Measurements from ENCODE around the gene RAB12.
A peak's percentile ranks its signal among the peaks of the same experiment; 100 is the strongest.
"Not testable (repeated sequence)": the region's sequence is repeated elsewhere in the genome, so short reads cannot be mapped to it uniquely, and the experiment has no call there.

Gene RAB12

DNA sequence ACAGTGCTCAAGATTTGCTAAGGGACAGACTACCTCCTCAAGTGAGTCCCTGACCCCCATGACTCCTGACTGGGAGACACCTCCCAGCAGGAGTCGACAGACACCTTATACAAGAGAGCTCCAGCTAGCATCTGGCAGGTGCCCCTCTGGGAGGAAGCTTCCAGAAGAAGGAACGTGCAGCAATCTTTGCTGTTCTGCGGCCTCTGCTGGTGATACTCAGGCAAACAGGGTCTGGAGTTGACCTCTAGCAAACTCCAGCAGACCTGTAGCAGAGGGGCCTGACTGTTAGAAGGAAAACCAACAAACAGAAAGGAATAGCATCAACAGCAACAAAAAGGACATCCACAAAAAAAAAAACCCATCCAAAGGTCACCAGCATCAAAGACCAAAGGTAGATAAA, 38.1 kb downstream of the RAB12 start:
- DNase-seq (ENCODE audit: low read depth) = not testable (repeated sequence)

DNA sequence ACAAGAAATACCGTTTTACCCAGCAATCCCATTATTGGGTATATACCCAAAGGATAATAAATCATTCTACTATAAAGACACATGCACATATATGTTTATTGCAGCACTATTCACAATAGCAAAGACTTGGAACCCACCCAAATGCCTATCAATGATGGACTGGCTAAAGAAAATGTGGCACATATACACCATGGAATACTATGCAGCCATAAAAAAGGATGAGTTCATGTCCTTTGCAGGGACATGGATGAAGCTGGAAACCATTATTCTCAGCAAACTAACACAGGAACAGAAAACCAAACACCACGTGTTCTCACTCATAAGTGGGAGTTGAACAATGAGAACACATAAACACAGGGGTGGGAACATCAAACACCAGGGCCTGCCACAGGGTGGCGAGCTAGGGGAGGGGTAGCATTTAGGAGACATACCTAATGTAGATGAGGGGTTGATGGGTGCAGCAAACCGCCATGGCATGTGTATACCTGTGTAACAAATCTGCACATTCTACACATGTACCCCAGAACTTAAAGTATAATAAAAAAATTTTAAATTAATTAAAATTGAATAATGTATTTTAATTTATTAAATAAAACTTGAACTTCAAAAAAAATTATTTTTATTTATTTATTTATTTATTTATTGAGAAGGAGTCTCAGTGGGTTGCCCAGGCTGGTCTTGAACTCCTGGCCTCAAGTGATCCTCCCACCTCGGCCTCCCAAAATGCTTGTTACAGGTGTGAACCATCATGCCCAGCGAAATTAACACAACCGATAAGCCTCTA, 42.4 kb downstream of the RAB12 start:
- DNase-seq (ENCODE audit: low read depth) = not testable (repeated sequence)

DNA sequence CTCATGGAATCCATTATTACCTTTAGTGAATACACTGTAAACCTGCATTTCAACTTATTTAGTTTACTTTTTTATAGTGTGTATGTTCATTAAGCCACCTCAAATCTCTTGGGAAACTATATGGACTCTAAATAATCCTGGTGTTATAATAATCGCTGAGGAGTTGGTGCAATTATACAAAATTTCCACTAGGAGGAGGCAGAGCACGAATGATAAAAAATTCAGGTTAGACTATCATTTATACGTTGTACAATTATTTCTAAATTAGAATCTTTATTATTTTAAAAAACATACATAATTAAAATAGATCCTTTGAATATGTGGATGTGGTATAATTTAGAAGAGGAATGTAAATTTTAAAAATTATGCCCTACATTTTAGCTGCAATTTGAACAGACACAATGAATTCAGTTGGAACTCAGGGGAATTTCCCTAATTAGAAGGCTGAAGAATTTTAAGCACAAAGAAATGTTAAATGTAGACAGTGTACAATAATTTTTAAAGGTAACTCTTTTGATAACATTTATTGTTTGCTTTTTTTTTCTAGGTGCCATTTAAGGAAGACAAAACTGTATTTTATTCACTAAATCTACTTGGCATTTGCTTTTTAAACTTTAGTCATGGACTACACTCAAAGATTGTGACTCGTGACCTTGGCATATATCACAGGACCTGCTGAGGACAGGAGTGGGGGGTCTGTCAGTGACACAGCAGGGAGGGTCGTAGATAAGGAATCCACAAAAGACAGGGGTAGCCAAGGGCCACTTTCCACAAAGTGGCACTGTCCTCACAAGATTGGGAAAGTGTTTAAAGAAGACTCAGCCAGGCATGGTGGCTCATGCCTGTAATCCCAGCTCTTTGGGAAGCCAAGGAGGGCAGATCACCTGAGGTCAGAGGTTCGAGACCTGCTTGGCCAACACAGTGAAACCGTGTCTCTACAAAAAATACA, 45.5 kb downstream of the RAB12 start:
- peak; percentile 15 for DNase-seq (ENCODE audit: low read depth)

DNA sequence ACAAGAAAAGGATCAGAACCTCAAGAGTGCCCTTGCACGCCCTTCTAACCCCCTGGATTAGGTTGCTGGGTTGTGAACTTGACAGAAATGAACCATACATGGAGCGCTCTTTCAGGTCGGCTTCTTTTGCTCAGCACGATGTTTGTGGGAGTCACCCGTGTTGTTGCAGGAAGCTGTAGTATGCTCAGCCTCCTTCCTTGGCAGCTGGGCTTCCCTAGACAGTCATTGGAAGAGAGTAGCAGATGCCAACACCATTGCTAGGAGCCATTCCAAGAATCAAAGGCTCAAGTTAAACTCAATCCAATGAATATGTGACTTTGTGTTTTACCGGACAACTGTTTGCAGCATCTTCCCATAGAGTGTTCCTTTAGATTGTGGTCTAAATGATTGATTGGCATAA, 47.0 kb downstream of the RAB12 start:
- DNase-seq (ENCODE audit: low read depth) = no peak

DNA sequence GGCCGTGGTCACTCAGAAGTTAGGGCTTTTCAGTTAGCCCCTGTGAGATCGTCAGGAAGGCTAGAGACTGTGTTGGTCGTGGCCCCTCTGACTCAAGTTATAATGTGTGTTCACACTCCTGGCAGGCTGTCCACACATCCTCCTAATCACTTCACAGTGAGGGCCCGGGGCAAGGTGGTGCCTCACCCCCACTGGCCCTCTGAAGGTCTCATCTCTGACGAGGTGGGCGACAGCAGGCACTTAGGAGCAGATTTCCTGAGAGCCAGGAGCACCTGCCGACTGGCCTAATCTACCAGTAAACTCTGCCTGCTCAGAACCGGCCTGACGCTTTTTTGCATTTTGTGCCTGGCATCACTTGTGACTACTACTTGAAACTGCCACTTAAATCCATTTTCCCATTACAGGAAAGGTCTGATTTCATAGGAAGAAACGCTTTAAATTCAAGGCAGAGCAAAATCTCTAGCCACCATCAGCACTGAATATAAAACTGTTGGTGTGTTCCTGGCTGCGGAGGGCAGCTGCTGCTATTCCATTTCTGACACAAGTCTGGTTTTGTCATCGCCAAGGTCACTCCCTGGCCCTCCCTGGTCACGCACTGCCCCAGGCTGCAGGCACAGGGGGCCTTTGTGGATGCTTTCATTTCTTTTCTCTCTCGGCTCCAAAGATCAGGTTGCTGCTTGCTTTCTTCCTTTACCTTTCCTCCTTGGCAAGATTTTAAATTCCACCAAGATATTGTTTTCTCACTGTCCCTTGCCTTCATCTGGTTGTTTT, 48.0 kb downstream of the RAB12 start:
- no peak for DNase-seq (ENCODE audit: low read depth)

DNA sequence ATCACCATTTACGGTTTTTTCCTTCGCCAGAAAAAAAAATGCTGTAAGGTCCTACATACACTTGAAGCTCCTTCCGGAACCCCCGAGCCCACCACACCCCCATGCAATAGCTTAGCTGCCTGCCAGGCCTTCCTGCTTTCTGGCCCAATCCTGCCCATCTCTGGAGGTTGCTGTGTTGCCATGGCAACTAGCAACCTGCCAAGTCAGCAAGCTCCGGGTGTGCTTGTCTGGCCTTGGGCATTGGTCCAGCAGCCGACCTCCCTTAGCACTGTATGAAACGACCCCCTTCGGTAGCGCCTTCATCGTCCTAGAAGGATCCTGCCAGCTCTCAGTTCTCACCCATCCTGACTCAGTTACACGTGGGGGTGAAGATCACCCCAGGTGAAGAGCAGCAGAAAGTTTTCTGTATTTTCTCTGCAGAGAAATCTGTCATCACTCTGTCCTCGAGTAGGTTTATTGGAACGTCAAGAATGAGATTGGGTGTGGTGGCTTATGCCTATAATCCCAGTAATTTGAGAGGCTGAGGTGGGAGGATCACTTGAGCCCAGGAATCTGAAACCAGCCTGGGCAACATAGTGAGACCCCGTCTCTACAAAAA, 48.7 kb downstream of the RAB12 start:
- peak; percentile 39 for DNase-seq (ENCODE audit: low read depth)

DNA sequence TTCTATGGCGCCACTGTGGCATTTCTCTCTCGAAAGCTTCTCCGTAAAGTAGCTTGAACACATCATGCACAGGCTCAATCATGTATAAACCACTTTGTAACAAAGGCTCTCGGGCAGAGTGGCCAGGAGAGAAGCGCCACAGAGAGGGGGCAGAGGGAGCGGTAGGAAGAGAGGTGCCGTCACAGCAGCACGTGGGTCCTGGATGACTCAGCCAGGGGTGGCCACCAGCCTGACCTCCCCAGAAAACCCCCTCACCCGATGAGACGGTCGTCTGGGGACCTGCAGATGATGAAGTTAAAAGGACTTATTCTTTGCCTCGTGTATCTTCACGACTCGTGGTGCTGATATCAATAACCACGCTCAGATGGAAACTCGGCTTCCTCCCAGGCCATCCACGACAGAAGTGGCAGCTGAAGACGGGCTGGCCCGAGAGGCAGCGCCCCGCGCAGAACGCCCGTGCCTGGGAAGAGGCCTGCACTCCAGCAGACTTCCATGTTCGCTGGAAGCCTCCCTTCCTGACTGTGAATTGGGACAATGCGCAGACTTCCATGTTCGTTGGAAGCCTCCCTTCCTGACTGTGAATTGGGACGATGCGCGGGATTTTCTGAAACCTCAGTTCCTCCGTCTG, 49.7 kb downstream of the RAB12 start:
- DNase-seq (ENCODE audit: low read depth) = no peak

DNA sequence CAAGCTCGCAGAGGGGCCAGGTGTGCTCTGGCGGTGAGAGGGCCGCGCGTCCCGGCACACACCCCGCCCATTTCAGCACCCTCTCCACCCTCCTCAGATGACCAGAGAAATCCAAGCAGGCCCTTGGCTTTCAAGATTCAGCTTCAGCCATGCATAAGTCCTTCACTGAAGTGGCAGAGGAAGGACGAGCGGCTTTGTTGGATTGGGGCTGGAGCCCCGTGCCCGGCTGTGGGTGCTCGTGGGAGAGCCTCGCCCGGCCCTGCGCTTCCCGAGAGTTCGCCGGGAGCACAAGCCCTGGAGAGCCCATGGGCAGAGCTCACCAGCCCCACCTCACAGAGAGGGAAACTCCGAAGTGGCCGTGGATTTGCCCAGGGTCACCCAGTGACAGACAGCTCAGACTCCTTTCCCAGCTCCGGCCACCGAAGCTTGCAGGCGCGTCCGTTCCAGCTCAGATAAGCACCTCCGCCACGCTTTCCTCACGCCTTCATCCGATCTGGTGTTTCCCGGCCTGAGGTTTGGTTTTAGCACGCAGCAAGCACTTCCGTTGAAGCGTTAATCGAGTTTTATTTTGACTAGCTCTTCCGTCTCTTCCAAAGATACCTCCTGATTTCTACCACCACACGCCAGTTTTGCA, 50.5 kb downstream of the RAB12 start:
- no peak for DNase-seq (ENCODE audit: low read depth)

DNA sequence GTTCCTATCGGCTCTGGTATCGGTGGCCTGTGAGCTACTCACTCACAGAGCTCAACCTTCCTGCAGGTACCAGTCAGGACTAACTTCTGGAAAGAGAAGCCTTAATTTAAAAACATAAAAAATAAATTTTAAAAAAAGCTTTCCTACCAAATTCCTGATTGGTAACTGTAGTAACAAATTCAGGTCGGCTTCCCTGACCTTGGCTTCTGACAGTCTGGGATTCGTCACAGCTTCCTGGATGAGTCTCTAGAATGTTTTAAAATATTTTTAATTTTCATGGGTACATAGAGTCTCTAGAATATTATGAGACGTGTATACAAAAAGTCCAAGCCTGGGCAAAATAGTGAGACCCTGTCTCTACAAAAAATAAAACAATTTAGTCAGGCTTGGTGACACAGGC, 51.1 kb downstream of the RAB12 start:
- no peak for DNase-seq (ENCODE audit: low read depth)

DNA sequence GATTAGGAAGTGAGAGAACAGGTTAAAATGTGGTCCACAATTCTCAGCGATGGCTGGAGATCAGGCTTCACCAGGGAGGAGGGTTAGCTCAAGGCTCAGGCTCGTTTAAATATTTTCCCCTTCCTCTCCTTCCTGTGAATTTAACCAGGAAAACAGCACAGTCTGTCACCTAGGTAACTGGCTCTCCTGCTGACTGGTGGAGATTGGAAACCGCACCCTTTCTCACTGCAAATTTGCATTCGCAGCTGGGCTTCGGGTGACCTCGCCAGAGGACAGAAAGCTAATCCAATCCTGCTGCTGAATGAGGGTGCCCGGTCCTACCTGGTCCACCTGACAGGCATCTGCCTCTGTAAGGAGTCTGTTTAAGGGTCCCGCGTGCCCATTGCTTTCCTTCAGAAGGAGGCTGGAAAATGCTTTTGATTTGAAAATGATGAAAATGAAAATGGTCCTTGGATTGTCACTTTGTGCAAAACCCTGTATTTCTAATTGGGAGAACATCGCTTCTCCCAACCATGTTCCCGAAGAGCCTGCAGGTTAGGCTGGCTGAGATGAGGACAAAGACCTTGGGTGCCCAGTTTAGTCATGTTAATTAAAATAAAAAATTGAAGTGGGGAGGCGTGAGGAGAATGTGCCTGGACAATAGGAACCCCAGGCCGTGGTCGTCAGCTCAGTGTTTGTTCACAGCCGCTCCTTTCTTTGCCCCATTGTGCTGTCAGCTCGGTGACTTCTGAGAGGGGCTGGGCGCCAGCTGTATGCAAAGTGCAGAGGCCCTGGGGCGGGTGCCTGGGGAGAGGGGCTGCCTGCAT, 52.7 kb downstream of the RAB12 start:
- DNase-seq (ENCODE audit: low read depth) = peak; percentile 19

DNA sequence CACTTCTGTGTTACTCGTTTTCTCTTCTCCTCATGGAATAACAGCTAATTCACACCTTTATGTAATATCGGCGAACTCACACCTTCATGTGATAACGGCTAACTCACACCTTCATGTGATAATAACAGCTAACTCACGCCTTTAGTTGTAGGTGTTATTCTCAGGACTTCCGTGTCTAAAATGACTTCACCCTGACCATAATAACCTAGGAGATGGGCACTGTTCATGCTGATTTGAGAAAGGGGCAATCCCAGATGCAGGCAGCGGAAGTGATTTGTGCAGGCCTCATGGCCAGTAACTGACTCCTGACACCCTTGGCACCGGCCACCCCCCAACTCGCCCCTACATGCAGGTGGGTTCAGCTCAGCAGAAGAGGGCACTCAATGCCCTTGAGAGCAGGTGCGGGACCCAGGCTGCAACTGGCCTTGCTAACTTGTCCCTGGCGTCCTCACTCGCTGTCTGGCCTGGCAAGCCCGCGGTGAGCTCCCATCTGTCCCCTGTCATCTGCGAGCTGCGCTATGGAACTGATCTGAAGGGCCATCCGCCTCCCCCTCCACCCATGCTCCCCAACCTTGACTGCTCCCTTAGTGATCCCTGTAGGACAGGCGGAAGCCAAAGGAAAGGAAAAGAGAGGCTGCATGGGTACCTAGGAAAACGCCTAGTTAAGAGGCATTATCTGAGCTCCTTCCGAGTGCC, 53.5 kb downstream of the RAB12 start:
- DNase-seq (ENCODE audit: low read depth) = no peak

DNA sequence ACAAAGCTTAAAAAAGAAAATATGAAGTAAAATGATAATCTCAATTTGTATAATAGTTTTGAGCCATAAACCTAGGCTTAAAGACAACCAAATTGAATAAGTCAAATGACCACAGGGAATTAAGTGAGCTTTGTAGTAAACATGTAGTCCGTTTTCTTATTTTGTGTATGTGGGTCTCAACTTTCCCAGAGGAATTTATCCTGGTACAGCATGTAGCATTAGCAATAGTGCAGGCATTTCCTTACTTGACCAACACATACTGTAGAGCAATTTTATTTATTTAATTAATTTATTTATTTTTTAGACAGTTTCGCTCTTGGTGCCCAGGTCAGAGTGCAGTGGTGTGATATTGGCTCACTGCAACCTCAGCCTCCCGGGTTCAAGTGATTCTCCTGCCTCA, 58.6 kb downstream of the RAB12 start:
- peak; percentile 72 for DNase-seq (ENCODE audit: low read depth)

DNA sequence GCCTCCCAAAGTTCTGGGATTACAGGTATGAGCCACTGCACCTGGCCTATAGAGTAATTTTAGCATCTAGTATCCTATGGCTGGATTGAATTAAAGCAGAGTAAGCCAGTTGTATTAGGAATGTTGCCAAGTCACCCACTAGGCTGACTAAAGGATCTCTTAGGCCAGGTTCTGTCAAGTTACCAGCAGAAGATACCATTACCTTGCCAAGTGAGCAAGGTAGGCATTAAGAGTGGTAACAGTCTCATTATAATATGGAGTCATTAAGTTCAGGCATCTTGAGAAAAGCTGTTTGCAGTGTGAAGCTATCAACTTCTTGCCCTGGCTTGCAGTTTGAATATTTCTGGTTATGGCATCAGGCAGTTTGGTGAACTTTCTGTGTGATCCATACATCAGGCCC, 59.1 kb downstream of the RAB12 start:
- no peak for DNase-seq (ENCODE audit: low read depth)

DNA sequence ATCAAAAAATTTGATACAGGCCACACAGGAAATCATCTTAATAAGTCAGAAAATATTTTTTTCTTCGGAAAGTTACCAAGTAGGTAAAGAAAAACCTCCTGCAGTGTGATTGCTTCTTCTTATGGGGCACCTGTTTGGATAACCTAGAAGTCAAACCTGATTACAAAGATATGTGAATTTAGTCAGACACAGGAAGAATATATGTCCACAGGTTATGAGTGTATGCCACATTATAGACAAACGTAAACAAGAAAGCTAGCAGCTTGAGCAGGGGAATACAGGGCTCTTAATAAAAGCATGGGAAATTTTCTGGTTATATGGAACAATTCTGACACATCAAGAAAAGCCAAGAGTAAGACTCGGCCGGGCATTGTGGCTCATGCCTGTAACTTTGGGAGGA, 60.3 kb downstream of the RAB12 start:
- no peak for DNase-seq (ENCODE audit: low read depth)

DNA sequence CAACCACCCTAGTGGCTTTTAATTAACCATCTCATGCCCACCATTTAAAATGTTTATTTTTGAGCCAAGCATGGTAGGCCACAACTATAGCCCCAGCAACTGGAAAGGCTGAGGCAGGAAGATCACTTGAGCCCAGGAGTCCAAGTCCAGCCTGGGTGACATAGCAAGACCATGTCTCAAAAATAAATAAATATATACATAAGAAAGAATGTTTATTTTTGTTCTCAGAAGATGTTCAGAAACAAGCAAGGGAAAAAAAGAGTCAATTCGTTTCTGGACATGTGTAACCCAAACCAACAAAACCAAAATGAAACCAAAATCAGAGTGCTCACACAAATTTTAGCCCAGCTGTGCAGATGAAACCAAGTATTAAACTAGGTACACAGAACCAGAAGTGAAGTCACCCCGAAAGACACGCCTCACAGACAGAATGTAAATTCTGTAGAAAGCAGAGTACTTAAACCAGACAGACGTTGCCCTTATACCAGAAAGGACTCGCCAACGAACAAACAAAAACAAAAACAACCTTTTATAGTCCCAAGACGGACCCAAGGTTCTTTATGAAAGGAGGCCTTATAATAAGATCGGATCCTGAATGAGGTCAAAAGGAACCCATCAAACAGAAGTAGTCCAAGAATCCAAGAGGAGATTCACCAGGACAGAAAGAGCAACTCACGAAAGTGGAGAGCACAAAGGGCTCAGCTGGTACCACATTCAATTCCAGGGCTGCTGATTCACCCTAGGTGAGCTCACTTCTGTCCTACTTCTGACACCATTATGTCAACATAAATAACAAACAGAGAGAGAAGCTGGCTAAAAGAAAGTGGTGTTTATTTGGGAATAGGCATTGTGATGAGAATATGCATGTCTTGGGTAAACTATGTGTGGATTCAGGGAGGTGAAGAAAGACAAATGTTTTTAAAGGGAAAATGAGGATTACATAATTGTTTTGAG, 64.3 kb downstream of the RAB12 start:
- DNase-seq (ENCODE audit: low read depth) = no peak

DNA sequence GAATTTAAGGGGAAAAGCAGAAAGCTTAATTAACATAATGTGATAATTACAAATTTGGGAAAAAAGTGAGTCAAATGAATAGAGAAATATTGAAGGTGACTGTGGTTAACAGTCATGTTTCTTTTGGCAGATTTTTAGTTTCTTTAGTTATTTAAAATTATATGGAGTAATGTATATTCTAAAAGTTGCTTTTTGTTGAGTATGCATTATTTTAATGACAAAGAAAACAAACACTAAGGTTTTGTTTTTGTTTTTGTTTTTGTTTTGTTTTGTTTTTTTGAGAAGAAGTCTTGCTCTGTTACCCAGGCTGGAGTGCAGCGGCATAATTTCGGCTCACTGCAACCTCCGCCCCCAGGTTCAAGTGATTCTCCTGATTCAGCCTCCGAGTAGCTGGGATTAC, 65.8 kb downstream of the RAB12 start:
- DNase-seq (ENCODE audit: low read depth) = no peak

DNA sequence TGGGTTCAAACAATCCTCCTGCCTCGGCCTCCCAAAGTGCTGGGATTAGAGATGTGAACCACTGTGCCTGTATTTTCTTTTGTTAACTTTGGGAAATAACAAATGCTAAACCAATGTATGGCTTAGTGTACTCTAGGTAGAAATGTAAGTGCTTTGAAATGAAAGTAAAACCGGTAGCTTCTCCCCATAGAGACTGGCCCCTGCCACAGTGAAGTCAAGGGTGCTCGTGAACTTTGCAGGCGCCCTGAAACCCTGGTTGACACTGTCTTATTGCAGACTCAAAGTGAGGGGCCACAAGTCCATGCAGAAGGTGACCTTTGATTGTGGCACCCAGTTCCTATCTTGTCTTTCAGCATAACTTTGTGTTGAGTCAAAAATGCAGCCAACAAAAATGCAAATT, 72.0 kb downstream of the RAB12 start:
- DNase-seq (ENCODE audit: low read depth) = no peak

DNA sequence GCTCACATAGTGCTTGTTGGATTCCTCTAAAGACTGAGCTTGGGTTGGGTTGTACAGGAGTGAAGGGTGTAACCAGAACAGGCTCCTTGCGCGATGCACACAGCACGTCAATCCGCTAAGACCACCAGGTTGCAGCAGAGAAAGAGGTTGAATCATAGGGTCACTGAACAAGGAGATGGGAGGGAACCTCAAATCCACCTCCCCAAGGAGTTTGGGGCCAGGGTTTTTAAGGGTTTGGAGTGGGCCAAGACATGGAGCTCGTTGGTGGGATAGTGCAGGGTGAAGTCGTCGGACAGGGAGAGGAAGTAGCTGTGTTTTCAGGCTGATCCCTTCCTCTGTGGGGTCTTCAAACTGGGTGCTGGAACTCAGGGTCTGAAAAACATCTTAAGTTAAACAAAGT, 75.3 kb downstream of the RAB12 start:
- no peak for DNase-seq (ENCODE audit: low read depth)
